ENCODE data around the gene ADAMTS6.

GRCh38 chr5:65141493-65141892 is 340.2 kb downstream of the ADAMTS6 start:
- TF ChIP-seq CTCF (IDR thresholded peaks at IDR 0.05; ENCODE audit: insufficient read depth, low read length) (no peak), POLR2AphosphoS5 (IDR thresholded peaks at IDR 0.05; ENCODE audit: low read depth) (no peak)
- TF ChIP-seq, protein P1, sequence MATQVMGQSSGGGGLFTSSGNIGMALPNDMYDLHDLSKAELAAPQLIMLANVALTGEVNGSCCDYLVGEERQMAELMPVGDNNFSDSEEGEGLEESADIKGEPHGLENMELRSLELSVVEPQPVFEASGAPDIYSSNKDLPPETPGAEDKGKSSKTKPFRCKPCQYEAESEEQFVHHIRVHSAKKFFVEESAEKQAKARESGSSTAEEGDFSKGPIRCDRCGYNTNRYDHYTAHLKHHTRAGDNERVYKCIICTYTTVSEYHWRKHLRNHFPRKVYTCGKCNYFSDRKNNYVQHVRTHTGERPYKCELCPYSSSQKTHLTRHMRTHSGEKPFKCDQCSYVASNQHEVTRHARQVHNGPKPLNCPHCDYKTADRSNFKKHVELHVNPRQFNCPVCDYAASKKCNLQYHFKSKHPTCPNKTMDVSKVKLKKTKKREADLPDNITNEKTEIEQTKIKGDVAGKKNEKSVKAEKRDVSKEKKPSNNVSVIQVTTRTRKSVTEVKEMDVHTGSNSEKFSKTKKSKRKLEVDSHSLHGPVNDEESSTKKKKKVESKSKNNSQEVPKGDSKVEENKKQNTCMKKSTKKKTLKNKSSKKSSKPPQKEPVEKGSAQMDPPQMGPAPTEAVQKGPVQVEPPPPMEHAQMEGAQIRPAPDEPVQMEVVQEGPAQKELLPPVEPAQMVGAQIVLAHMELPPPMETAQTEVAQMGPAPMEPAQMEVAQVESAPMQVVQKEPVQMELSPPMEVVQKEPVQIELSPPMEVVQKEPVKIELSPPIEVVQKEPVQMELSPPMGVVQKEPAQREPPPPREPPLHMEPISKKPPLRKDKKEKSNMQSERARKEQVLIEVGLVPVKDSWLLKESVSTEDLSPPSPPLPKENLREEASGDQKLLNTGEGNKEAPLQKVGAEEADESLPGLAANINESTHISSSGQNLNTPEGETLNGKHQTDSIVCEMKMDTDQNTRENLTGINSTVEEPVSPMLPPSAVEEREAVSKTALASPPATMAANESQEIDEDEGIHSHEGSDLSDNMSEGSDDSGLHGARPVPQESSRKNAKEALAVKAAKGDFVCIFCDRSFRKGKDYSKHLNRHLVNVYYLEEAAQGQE (IDR thresholded peaks at IDR 0.05; ENCODE audit: insufficient replicate concordance, low read depth) = no peak
